HG02938 (cell line): Measurements from ENCODE around the gene ZSCAN18.

Experiments
- ATAC-seq: cut with Tn5 transposase; IDR thresholded peaks from one replicate; pipeline ENCODE4 v1.9.1; 2021; ENCODE audit warnings: mild to moderate bottlenecking, moderate library complexity; ENCODE audit not compliant: unreplicated experiment

The ZSCAN18 gene

DNA sequence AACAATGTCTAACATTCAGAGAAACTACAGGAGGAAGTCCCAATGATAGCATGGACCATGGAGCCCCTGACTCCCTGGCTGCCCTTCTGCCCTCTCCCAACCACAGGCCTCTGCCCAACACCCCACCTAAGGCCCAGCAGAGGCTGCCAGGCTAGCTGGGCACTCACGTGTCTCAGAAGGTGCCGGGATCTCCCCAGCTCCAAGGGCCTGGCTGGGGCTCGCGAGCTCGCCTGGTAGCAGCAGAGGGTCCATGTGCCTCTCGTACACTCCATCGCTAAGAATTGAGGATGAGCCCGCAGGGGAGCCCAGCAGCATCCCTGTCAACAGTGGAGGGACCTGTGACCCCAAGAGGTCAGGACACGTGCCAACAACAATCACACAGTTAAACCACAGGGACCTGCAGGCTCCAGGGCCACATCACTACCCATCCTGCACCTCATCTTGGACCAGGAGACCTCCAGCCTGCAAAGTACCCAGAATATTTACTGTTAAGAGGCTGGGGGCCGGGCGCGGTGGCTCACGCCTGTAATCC, 9.4 kb downstream of the ZSCAN18 start:
- ATAC-seq = no peak

DNA sequence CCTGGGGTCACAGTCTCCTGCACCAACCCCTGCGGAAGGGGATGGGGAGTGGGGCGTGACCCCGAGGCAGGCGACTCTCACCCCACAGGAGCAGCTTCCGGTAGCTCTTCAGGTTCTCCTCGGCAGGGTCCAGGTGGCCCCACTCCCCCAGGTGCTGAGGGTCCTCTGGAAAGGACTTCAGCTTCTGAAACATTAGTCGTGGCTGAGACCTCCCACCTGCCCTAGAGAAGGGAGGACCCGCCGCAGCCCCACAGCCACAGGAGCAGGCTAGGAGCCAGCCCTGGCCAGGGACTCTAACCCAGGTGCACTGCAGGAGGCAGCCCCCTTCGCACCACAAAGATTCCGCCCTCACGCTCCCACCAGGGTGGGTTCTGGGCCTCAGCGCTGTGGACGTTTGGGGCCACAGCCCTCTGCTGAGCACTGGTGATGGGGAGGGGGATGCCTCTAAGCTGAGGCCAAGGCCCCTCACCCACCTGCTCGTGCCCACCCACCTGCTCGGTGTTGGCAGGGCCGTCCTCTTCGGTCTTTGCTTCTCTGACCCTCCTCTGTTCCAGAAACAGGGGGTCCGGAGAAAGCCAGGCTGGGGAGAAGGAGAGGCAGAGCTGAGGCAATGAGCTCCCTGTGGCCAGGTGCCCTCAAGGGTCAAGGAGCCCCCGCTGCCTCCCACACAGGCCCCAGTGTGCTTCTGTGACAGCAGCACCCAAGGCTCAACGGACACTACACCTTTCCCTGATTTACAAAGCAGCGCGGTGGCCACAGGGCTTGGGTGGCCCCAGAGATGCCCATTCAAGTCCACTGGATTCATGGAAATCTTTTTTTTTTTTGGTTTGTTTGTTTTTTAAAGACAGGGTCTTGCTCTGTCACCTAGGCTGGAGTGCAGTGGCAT, 11.0 kb downstream of the ZSCAN18 start:
- ATAC-seq = no peak

DNA sequence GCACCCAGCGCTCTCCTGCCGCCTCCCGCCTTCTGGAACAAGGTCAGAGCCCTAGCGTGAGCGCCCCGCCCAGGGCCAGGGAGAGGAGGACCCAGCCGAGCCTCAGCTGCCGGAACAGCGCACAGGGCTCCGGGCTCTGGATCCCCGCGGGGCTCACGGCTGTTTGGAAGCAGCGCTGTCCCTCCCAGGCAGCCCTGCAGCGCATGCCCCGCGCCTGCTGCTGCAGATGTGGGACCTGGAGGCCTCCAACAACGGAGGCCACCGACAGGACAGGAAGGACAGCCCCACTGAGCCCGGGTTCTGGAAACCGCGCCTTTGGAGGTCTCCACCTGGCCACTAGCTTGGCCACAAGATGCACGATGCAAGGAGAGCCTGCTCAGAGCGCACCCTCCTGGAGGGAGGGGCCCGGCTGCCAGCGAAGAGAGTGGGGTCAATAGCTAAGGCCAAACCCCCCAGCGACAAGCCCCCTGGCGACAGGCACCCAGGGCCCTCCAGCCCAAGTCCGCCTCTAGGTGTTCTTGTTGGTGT, 12.6 kb downstream of the ZSCAN18 start:
- no peak for ATAC-seq

GRCh38 chr19:58084596-58085347, 13.3 kb downstream of the ZSCAN18 start:
- ATAC-seq = no peak

- ATAC-seq = no peak
These were observed 15.0 kb downstream of the ZSCAN18 start for GRCh38 chr19:58083021-58083420.

DNA sequence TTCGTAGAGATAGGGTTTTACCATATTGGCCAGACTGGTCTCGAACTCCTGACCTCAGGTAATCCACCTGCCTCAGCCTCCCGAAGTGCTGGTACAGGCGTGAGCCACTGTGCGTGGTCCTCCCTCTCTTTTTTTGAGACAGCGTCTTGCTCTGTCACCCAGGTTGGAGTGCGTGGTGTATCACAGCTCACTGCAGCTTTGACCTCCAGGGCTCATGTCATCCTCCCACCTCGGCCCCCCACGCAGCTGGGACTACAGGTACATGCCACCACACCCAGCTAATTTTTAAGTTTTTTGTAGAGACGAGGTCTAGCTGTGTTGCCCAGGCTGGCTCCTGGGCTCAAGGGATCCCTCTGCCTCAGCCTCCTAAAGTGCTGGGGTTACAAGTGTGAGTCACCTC, 18.2 kb downstream of the ZSCAN18 start:
- ATAC-seq = no peak

DNA sequence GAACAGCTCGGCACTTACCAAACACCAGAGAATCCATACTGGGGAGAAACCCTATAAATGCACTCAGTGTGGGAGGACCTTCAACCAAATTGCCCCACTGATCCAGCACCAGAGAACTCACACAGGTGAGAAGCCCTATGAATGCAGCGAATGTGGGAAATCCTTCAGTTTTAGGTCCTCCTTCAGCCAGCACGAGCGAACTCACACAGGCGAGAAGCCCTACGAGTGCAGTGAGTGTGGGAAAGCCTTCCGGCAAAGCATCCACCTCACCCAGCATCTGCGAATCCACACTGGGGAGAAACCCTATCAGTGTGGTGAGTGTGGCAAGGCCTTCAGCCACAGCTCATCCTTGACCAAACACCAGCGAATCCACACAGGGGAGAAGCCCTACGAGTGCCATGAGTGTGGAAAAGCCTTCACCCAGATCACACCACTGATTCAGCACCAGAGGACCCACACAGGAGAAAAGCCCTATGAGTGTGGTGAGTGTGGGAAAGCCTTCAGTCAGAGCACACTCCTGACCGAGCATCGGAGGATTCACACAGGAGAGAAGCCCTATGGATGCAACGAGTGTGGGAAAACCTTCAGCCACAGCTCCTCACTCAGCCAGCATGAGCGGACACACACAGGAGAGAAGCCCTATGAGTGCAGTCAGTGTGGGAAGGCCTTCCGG, 30.7 kb downstream of the ZSCAN18 start:
- no peak for ATAC-seq

GRCh38 chr19:58063712-58064111, 34.3 kb downstream of the ZSCAN18 start:
- no peak for ATAC-seq

GRCh38 chr19:58060231-58060630, 37.8 kb downstream of the ZSCAN18 start:
- ATAC-seq = no peak

GRCh38 chr19:58059671-58060078, 38.4 kb downstream of the ZSCAN18 start:
- ATAC-seq = no peak

- ATAC-seq = no peak
These were observed 38.9 kb downstream of the ZSCAN18 start, which contains the start of gene ZNF135 for GRCh38 chr19:58059003-58059670. Gene ZNF135, plus strand, starts transcription at chr19:58059282. Its CDS starts 721 bp downstream, at chr19:58060003.

GRCh38 chr19:58058467-58058866, 39.6 kb downstream of the ZSCAN18 start:
- no peak for ATAC-seq

DNA sequence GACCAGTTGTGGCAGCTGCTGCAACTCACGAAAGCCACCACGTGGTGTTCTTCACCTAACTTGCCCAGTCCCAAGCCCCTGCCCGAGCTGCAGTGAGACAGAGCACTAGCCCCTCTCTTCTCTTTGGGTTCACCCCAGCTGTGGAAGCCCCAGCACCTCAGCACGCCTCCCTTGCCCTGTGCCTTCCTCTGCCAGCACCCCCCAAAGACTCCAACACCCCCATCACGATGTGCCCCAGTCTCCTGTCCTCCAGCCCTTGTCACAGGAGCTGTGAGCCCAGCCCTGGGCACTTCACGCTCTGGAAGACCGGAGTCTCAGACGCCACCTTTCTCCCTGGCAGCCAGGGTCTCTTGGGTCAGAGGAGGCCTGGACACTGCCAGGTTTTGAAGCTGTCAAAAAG, 41.2 kb downstream of the ZSCAN18 start:
- ATAC-seq = no peak

DNA sequence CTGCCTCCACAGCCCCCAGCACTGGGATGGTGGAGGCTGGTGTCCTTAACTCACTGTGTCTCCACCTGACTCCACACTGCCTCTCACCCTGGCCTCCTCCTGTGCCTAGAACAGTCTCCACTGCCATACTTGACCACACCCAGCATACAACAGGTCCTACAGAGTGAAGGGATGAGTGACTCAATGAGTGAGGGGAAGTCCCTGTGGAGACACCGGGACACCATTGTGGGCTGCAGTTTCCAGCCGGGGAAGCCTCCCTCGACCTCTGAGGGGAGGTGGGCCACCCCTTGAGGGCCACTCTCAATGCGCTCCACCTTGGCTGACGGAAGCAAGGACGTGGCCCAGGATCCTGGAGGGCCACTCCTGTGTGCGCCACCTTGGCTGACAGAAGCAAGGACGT, 41.8 kb downstream of the ZSCAN18 start:
- no peak for ATAC-seq

- ATAC-seq = no peak
These were observed 42.8 kb downstream of the ZSCAN18 start for GRCh38 chr19:58054901-58055874.

DNA sequence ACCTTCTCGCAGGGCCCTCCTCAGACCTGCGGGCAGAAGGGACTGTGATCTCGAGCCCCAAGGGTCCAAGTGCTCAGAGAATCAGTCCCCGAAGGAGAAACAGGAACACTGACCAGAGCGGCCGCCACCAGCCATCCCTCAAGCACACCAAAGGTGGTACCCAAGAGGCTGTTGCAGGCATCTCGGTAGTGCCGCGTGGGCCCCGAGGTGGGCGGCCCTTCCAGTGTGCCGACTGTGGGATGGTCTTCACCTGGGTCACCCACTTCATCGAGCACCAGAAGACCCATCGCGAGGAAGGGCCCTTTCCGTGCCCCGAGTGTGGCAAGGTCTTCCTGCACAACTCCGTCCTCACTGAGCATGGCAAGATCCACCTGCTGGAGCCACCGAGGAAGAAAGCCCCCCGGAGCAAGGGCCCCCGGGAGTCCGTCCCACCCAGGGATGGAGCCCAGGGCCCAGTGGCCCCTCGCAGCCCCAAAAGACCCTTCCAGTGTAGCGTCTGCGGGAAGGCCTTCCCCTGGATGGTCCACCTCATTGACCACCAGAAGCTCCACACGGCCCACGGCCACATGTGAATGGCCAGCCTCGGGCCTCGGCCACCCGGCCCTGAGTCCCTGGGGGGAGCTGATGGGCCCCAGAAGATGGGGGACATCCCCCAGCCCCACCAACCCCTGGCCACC, 44.4 kb downstream of the ZSCAN18 start:
- ATAC-seq = no peak

DNA sequence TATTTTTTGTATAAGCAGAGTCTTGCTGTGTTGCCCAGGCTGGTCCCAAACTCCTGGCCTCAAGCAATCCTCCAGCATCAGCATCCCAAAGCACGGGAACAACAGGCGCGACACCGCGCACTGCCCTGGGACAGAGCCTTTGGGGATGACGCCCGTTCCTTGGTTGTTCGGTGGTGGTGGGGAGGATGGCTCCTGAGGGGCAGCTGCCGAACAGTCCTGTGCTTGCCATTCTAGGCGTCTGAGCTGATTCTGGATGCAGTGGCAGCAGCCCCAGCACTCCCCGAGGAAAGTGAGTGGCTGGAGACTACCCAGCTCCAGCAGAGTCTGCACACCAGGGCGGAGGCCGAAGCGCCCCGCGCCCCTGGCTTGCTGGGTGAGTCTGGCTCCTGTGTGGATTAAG, 45.8 kb downstream of the ZSCAN18 start:
- ATAC-seq = no peak

GRCh38 chr19:58047672-58048071, 50.4 kb downstream of the ZSCAN18 start:
- no peak for ATAC-seq

DNA sequence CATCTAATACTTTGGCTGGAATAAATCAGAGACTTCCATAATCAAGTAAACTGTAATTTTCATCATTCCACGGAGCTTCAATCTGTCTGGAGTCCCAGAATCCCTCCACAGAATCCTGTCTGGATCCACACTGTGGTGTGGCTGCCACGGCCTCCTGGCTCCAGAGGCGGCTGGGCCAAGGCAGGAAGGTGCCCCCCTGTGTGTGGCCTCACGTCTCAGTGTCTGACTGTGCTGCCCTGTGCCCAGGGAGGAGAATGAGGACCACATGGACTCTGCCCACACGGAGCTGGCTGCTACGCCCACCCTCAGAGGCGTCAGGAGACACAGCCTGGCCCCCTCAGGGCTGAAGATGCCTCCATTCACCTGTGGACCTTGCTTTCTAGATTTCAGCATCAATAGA, 51.2 kb downstream of the ZSCAN18 start:
- no peak for ATAC-seq
